ENCODE measurements around the gene HYAL3. TPM values are rescaled to one million over a fixed set of nuclear protein-coding genes. Genes with fewer than 3 reads are reported as not detected.

The HYAL3 gene
- total and polyA plus RNA-seq, 5 donors = 1.1 to 2.9 (median 2.1) TPM

GRCh38 chr3:50260027-50260941, 38.9 kb downstream of the HYAL3 start:
- intact Hi-C loops (cut with DNase I) = no loop called here
- WGBS = under 1% methylated on average over 70 of the region's 70 CpGs
- no peaks in the 10 kb centered on the region for H3K9me3 ChIP-seq (ENCODE audit: control insufficient read depth, low read length)
- H3K27ac ChIP-seq (ENCODE audit: low read length) = peak overlapping the region; percentile 88
- DNase-seq (peak; percentile 96 to 99 (median 98)), ATAC-seq (peak; percentile 77 to 87)
- H3K4me1 ChIP-seq (ENCODE audit: control insufficient read depth, insufficient read depth, low read length) = peaks cover 12% of the 10 kb centered on the region
- peak overlapping the region; percentile 53 for H3K4me3 ChIP-seq (ENCODE audit: low read length)
- H3K27me3 ChIP-seq (ENCODE audit: control insufficient read depth, insufficient read depth) = no peaks in the 10 kb centered on the region

GRCh38 chr3:50259432-50260026, 39.7 kb downstream of the HYAL3 start:
- H3K9me3 ChIP-seq (ENCODE audit: control insufficient read depth, low read length) = no peaks in the 10 kb centered on the region
- WGBS = 54% methylated on average over 18 of the region's 18 CpGs
- no peak overlapping the region for H3K4me3 ChIP-seq (ENCODE audit: low read length)
- no peaks in the 10 kb centered on the region for H3K27me3 ChIP-seq (ENCODE audit: control insufficient read depth, insufficient read depth)
- peak overlapping the region; percentile 79 for H3K27ac ChIP-seq (ENCODE audit: low read length)
- DNase-seq = peak in 1 of 3 donors; percentile 30
- ATAC-seq = peak in 1 of 2 donors; percentile 0
- peaks cover 10% of the 10 kb centered on the region for H3K4me1 ChIP-seq (ENCODE audit: control insufficient read depth, insufficient read depth, low read length)
- intact Hi-C loops (cut with DNase I) = no loop called here

GRCh38 chr3:50258979-50259378, 40.2 kb downstream of the HYAL3 start:
- Histone ChIP-seq H3K4me3 (ENCODE audit: low read length) (no peak overlapping the region), H3K4me1 (ENCODE audit: control insufficient read depth, insufficient read depth, low read length) (peaks cover 13% of the 10 kb centered on the region), H3K27me3 (ENCODE audit: control insufficient read depth, insufficient read depth) (no peaks in the 10 kb centered on the region), H3K9me3 (ENCODE audit: control insufficient read depth, low read length) (no peaks in the 10 kb centered on the region), H3K27ac (ENCODE audit: low read length) (no peak overlapping the region)
- WGBS = 80% methylated on average over 16 of the region's 16 CpGs
- intact Hi-C loops (cut with DNase I) = no loop called here
- ATAC-seq (no peak), DNase-seq (peak in 1 of 3 donors; percentile 63)

- intact Hi-C loops (cut with DNase I) = no loop called here
- peaks cover 14% of the 10 kb centered on the region for H3K4me1 ChIP-seq (ENCODE audit: control insufficient read depth, insufficient read depth, low read length)
- 81% methylated on average over 17 of the region's 17 CpGs for WGBS
These were observed 41.0 kb downstream of the HYAL3 start for GRCh38 chr3:50258029-50258680.

GRCh38 chr3:50256978-50257890, 42.0 kb downstream of the HYAL3 start:
- intact Hi-C loops (cut with DNase I) = no loop called here
- no peak for ATAC-seq
- no peak overlapping the region for H3K4me3 ChIP-seq (ENCODE audit: low read length)
- 87% methylated on average over 20 of the region's 20 CpGs for WGBS
- H3K9me3 ChIP-seq (ENCODE audit: control insufficient read depth, low read length) = no peaks in the 10 kb centered on the region
- DNase-seq = peak in 1 of 3 donors; percentile 74
- H3K27me3 ChIP-seq (ENCODE audit: control insufficient read depth, insufficient read depth) = no peaks in the 10 kb centered on the region
- H3K27ac ChIP-seq (ENCODE audit: low read length) = no peak overlapping the region
- H3K4me1 ChIP-seq (ENCODE audit: control insufficient read depth, insufficient read depth, low read length) = peaks cover 14% of the 10 kb centered on the region

More at GRCh38 chr3:50258029-50258680, 41.0 kb downstream of the HYAL3 start:
- Histone ChIP-seq H3K4me3 (ENCODE audit: low read length) (no peak overlapping the region), H3K9me3 (ENCODE audit: control insufficient read depth, low read length) (no peaks in the 10 kb centered on the region), H3K27me3 (ENCODE audit: control insufficient read depth, insufficient read depth) (no peaks in the 10 kb centered on the region), H3K27ac (ENCODE audit: low read length) (peak overlapping the region; percentile 22)
- ATAC-seq = no peak
- DNase-seq = no peak

- Histone ChIP-seq H3K4me3 (ENCODE audit: low read length) (no peak overlapping the region), H3K4me1 (ENCODE audit: control insufficient read depth, insufficient read depth, low read length) (peaks cover 17% of the 10 kb centered on the region), H3K27ac (ENCODE audit: low read length) (peak overlapping the region; percentile 72), H3K27me3 (ENCODE audit: control insufficient read depth, insufficient read depth) (no peaks in the 10 kb centered on the region), H3K9me3 (ENCODE audit: control insufficient read depth, low read length) (no peaks in the 10 kb centered on the region)
- WGBS = 78% methylated on average over 9 of the region's 9 CpGs
- no peak for DNase-seq
- intact Hi-C loops (cut with DNase I) = no loop called here
- no peak for ATAC-seq
These were observed 44.0 kb downstream of the HYAL3 start for GRCh38 chr3:50255251-50255615.

- ATAC-seq (peak; percentile 47 to 73), DNase-seq (peak; percentile 78 to 91 (median 87))
- H3K27ac ChIP-seq (ENCODE audit: low read length) = peak overlapping the region; percentile 88
- peaks cover 21% of the 10 kb centered on the region for H3K4me1 ChIP-seq (ENCODE audit: control insufficient read depth, insufficient read depth, low read length)
- H3K27me3 ChIP-seq (ENCODE audit: control insufficient read depth, insufficient read depth) = no peaks in the 10 kb centered on the region
- 61% methylated on average over 8 of the region's 8 CpGs for WGBS
- intact Hi-C loops (cut with DNase I) = no loop called here
- H3K9me3 ChIP-seq (ENCODE audit: control insufficient read depth, low read length) = no peaks in the 10 kb centered on the region
- no peak overlapping the region for H3K4me3 ChIP-seq (ENCODE audit: low read length)
These were observed 44.5 kb downstream of the HYAL3 start for GRCh38 chr3:50254577-50255250.

GRCh38 chr3:50251220-50251619, 48.0 kb downstream of the HYAL3 start:
- 68% methylated on average over 8 of the region's 8 CpGs for WGBS
- H3K4me3 ChIP-seq (ENCODE audit: low read length) = no peak overlapping the region
- H3K27me3 ChIP-seq (ENCODE audit: control insufficient read depth, insufficient read depth) = no peaks in the 10 kb centered on the region
- H3K9me3 ChIP-seq (ENCODE audit: control insufficient read depth, low read length) = no peaks in the 10 kb centered on the region
- DNase-seq = peak in 1 of 3 donors; percentile 64
- peak in 1 of 2 donors; percentile 27 for ATAC-seq
- intact Hi-C loops (cut with DNase I) = no loop called here
- no peak overlapping the region for H3K27ac ChIP-seq (ENCODE audit: low read length)
- peaks cover 39% of the 10 kb centered on the region for H3K4me1 ChIP-seq (ENCODE audit: control insufficient read depth, insufficient read depth, low read length)

GRCh38 chr3:50250514-50250913, 48.7 kb downstream of the HYAL3 start:
- 89% methylated on average over 4 of the region's 4 CpGs for WGBS
- Histone ChIP-seq H3K4me1 (ENCODE audit: control insufficient read depth, insufficient read depth, low read length) (peaks cover 42% of the 10 kb centered on the region), H3K9me3 (ENCODE audit: control insufficient read depth, low read length) (no peaks in the 10 kb centered on the region), H3K27me3 (ENCODE audit: control insufficient read depth, insufficient read depth) (no peaks in the 10 kb centered on the region), H3K4me3 (ENCODE audit: low read length) (no peak overlapping the region), H3K27ac (ENCODE audit: low read length) (peak overlapping the region; percentile 22)
- intact Hi-C loops (cut with DNase I) = no loop called here
- DNase-seq = peak in 1 of 3 donors; percentile 63
- ATAC-seq = no peak

GRCh38 chr3:50249457-50249856, 49.7 kb downstream of the HYAL3 start:
- Histone ChIP-seq H3K9me3 (ENCODE audit: control insufficient read depth, low read length) (no peaks in the 10 kb centered on the region), H3K4me3 (ENCODE audit: low read length) (no peak overlapping the region), H3K27ac (ENCODE audit: low read length) (peak overlapping the region; percentile 88), H3K27me3 (ENCODE audit: control insufficient read depth, insufficient read depth) (no peaks in the 10 kb centered on the region), H3K4me1 (ENCODE audit: control insufficient read depth, insufficient read depth, low read length) (peaks cover 47% of the 10 kb centered on the region)
- DNase-seq (no peak), ATAC-seq (no peak)
- WGBS = 72% methylated on average over 5 of the region's 5 CpGs
- intact Hi-C loops (cut with DNase I) = no loop called here

All from right cardiac atrium (tissue), 5 donors.